Measurements from ENCODE around the gene ETV3.

ETV3 gene

DNA sequence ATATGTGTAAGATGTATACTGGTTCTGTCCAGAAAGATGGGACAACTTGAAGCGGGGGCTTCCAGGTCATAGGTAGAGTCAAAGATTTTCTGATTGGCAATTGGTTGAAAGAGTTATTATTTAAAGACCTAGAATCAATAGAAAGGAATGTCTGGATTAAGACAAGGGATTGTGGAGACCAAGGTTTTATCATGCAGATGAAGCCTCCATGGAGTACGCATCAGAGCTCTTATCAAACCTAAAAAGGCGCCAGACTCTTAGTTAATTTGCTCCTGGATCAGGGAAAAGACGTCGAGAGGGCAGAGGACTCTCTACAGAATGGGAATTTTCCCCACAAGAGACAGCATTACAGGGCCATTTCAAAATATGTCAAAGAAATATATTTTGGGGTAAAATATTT is 23.7 kb upstream of the ETV3 start:
- DNase-seq (ENCODE audit: low spot score), result no peak

DNA sequence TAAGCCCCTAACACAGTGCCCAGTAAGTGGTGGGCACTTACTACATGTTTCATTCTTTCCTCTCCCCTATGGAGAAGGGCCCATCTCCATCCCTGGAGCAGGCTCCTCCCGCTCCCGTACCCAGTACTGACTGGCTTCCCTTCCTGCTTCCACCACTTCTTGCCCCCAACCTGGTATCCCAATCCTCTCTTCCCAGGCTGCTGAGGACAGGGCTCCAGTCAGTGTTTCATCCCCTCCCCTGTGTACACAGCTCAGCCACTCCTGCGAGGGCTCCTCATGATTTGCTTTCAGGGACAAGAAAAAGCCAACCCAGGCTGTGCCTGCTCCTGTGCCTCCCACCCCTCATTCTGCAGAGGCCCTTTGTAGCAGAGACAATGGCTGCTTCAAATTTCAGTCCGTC is 20.8 kb upstream of the ETV3 start:
- DNase-seq (ENCODE audit: low spot score), result no peak

DNA sequence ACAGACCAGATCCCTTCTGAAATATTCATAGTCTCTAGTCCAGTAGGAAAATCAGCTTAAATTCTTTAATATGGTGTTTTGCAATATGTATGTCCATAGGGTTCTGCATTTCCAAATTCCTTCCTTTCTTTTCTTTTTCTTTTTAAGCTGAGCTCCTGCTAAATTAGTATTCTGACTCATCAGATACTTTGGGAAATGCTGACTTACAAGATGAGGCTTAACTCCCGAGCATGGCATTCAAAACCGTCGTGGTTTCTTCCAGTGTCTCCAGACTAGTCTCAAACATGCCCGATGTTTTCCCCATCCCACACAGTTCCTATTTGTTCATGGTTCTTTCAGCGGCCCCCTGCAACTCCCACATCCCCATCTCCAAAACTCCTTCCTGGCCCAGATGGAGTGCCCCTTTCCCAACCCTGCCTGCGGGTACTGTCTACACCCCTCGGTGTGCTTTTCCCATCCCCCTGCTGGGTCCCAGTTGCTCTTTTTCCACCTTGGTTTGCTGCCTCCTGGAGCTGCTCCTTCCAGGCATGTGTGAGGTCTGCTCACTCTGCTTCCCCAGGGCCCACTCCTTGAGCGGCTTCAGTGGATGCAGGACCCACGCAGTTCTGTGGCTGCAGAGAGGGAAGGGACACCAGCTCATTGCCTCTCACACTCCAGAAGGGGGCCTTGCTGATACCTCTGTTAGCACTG is 19.5 kb upstream of the ETV3 start:
- no peak for DNase-seq (ENCODE audit: low spot score)

DNA sequence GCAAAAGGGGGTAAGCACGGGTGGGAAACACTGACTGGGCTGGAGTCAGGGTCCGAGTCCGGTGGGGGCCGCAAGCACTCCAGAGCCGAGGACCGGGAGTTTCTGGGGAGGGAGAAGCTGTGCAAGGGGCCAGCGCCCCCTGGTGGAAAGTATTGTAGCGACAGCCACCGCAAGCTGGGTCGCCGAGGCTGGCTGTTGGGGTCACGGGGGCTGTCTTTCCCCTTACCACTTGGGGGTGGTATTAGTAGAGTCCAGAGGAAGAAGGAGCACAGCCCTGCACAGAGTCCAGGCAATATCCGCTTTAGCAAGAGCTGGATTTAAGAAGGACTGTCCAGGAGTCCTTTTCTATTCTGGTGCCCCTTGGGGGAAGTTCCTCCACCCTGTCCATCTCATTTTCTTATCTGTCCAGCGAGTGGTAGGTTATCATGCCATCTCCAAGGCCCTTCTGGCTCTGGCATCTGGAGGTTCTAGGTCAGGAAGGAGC is 17.9 kb upstream of the ETV3 start:
- peak; percentile 67 for DNase-seq (ENCODE audit: low spot score)

DNA sequence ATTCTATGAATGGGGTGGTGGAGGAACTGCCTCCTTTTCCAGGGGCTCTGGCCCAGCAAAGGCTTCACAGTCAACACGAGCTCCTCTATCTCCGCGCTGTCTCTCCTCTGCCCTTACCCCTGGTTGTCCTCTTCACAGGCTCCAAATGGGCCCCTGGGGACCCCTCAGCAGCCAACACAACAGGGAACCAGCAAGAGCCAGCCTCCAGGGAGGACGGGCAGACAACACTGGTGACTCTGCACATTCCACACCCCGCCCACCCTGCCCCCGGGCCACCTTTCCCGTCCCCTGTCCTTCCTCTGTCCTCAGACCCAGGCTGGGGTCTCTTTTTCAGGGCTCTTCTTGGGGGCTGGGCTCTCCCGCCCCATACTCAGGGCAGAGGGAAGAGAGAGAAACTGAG is 17.5 kb upstream of the ETV3 start:
- DNase-seq (ENCODE audit: low spot score), result no peak

DNA sequence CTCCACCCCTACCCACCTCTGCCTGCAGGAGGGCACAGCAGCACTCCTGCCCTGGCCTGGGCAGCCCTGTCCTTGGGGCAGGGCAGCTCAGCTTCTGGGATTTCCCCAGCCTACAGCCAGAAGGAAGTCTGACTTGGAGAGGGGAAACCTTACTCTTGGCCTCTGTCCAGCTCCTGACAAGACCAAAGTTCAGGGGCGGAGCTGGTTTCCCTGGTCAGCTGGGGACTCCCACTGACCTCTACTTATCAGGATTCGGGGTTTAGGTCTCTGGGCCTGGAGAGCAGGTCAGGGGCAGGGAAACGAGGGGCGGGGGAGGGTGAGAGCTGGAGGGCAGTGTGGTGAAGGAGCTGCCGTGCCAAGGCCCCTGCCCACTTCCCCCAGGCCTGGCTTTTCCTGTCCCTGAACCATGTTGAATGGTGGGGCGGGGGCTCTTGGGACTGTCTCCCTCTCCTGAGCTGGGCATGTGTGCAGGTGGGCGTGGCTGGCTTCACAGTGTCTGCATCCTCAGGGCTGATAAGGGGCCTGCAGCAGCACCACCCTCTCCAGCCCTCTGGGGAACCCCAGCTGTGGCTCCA is 16.8 kb upstream of the ETV3 start:
- DNase-seq (ENCODE audit: low spot score), result no peak

DNA sequence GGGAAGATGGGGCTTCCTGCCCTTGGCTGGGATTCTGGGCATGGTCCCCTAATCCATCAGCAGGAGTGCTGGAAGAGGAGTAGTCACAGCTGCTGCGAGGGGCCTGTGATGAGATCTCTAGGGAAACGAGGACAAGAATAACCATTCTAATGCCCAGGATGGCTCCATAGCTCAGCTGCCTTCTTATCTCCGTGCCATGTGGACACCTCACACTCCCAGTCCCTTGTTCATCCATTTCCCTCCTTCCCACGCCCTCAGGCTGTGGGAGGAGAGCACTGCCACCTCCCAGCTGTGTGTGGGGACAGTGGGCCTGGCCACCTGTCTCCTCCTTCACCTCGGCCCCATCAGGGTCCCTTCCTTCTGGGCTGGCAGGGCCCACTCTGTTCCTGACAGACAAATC is 16.1 kb upstream of the ETV3 start:
- no peak for DNase-seq (ENCODE audit: low spot score)

DNA sequence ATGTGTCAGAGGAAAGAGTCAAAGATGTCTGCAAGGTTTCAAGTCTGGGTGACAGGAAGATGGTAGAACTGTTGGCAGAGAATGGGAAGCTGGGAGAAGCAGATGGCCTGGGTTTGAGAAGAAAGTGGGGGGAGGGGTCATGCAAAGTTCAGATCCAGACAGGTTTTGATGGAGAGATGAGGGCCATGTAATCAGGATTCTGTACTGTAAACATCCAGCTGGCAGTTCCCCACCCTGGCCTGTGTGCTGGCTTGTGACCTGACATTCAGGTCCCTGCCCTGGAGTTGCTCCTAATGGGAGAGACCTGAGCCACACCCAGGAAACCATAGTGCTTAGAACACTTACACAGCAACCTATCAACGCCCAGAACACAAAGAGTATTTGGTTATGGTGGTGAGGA is 15.6 kb upstream of the ETV3 start:
- no peak for DNase-seq (ENCODE audit: low spot score)

DNA sequence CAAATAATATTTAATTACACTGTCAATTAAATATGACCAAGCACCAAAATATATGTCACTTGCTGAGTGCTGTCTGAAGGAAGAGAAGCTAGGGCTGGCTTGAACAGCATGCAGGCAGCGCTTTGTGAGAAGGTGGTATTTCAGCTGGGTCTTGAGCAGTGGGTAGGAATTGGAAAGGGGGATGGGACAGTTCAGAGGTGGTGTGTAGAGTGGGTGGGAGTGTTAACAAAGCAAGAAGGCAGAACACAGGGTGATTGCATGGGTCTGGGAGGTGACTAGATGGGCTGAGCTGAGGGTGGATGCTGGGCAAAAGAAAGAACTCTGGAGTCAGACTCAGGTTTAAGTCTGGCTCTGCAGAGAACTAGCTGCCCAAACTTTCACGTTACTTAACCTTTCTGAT is 14.3 kb upstream of the ETV3 start:
- DNase-seq (ENCODE audit: low spot score), result no peak

DNA sequence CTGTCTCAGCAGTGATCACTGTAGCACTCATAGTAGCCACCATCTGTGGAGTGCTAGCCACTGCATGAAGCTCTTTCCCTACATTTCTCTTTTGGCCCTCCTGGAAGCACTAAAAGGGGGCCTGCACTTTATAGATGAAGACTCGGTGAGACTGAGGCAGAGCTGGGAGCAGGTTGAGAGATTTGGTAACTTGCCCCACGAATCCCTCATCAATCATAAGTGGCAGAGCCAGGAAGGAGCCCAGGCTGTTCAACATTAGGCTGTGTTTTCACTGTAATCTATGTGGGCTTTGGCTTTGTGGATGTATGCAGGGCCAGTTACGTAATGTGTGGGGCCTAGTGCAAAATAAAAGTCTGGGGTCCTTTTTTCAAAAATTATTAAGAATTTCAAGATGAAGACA is 13.3 kb upstream of the ETV3 start:
- no peak for DNase-seq (ENCODE audit: low spot score)

DNA sequence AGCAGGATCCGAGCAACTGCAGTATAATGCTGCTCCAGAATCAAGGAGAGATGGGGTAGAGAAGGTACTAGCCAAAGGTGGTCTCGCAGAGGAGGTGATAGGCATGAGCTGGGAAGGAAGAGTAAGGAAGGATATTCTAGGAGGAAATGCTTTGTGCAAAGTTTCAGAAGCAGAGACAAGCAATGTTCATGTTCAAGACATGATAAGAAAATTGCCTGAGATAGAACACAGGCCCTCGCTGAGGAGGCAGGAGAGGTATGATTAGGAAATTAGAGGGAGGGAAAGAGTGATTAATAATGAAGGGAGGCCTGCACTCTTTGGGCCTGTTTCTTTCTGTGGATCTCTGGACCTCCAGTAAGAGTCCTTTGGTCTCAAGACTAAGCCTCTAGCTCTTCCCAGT is 12.9 kb upstream of the ETV3 start:
- DNase-seq (ENCODE audit: low spot score), result no peak

DNA sequence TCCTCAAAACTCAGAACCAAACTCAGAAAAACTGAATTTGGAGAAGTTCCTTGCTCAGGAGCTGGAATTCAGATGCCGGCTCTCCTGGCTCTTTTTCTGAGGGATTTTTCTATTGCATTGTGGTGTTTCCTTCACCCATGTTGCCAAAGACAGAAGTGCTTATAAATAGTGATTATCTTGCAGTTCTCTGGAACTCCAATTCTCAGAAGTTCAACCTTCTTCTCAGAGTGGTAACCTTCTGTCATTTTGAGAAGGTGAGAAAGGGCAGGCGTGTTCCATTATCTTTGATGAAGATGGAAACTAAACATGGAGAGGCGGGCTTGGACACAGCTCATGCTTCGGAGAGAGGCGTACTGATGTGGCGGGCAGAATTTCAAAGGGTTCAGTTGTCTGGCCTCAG is 12.4 kb upstream of the ETV3 start:
- DNase-seq (ENCODE audit: low spot score), result no peak

DNA sequence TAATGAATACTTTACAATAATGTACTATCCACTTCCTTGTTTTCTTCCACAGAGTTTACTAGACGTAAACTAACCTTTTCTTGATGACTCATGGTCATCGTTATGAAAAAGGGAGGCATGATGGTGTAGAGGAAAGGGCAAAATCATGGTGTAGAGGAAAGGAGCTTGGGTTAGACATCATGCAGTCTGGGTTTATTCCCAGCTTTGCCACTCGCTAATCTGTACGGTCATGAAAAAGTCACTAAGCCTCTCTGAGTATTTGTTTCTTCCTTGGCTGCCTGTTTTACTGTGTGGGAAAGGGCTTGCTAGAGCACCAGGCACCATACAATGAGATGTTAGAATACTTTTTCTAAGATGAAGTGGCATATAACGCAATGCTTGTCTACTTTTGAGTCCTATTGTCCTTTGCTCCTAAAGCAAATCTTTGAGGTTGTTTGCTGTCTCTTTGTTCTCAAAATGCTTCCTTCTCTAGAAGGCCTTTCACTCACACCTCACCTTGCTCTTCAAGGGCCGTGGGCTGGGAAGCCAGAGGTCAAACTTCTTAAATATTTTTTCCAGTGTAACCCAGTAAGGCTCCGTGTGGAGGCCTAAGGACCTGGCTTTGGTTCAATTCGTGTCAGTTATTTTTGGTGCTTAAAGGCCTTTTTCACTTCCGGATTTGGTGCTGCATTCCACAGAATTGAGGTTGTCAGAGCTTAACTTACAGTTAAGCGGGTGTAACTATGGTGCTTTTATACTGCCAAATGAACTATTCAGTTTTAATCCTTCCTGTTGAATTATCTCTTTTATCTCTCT is 9.9 kb upstream of the ETV3 start:
- DNase-seq (ENCODE audit: low spot score), result no peak

DNA sequence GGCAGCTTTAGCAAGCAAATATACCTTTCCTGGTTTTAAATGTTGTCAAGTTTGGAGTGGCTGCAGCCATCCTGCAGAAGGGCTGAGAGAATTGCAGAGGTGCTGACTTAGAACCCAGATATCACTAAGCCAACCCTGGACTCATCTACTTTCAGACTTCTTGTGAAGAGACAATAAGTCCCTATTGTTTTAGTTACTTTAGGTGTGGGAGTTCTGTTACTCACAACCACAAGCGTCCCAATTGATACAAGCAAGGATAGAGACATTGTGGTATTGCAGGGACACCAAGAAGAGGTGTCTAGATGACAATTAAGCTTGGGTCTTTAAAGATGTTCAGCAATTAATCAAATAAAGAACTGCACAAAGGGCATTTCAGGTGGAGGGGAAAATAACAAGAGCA is 8.8 kb upstream of the ETV3 start:
- DNase-seq (ENCODE audit: low spot score), result no peak

DNA sequence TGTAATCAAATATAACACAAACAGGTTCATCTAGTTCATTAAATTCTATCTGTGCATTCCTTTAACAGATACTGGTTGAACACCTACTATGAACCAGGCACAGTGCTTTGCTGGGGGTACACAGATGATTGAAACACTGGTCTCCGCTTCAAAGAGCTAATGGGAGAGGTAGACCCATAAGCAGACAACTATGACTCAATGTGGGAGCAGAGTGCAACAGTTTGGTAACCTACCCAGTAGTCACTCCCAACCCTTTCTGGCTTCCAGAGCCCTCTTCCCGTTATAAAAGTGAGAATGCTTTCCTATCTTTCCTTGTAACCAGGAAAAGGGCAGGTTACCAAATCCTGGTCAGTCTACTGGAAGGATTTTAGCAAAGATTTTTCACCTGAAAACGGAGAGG is 8.0 kb upstream of the ETV3 start:
- no peak for DNase-seq (ENCODE audit: low spot score)

DNA sequence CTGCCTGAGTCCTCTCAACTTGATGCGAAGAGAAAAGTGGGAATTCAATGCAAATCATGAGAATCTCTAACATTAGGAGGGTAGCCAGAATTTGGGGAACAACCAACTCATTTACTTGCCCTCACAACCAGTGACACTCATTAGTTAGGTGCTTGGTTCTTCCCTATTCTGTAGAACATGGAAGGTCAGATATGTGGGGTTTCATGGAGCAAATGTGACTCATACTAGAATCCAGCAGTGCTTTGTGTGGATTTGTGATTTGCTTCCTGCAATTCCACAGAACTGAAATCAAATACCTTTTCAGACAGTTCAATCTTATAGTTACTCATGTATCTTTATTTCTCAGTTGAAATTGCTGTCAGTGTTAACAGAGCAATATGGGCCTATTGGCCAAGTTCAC is 6.9 kb upstream of the ETV3 start:
- no peak for DNase-seq (ENCODE audit: low spot score)

DNA sequence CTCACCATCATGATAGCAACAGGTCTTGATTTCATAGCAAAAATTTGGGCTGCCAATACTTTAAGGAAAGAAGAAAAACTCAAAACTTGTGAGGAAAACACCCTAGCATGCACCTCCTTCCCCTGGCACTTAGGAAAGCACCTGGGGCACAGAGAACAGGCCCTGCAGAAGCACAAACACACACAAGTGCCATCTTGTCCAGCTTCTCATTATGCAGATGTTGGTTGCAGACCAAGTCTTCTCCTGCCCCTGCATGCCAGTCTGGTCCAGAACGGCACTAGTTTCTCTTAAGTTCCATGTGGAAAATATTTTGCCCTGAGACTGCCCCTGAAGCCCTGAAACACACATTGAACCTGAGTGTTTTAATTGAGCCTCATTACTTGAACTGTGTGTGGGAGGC is 6.3 kb upstream of the ETV3 start:
- DNase-seq (ENCODE audit: low spot score), result no peak

DNA sequence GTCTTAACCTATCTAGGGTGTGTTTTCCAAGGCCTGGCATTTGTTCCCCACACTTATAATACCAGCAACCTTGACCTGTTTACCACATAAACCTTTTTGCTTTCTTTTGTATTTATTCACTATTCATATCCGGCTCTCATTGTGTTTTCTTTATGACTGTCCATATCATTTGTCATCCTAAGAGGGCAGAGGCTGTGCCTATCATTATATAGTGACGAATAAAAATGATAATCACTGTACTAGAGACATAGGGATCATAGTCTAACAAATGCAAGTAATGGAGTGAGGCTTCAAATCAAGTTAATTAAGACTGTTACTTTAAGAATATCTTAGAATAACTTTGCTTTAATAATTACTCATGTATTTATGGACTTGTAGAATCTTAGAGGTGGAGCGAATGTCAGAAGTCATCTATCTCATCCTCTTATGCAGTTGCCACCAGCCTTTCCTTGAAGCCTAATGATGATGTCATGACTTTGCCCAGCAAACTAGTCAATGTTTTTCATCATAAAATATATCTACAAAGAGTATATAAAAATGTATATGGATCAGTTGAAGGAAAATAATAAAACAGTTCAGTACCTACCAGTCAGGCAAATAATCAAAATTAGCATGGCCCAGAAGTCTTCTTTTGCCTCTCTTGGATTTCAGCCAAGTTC is 4.7 kb upstream of the ETV3 start:
- no peak for DNase-seq (ENCODE audit: low spot score)

DNA sequence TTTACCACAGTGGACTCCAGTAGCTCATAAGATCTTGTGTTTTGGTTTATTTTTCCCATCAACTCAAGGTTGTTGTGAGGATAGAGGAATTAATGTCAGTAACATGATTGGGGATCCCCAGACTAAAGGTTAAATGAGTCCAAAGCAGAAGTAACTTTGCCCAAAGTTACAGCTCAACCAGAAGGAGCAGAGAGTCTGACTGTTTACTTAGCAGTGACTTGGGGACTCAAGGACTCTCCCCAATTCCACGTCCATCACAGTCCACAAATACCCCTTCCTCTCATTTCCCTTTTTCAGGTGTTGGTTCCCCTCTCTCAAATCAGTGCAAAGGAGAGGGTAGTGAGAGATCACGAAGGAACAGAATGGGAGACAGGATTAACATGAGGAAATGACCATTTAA is 4.0 kb upstream of the ETV3 start:
- DNase-seq (ENCODE audit: low spot score), result no peak

DNA sequence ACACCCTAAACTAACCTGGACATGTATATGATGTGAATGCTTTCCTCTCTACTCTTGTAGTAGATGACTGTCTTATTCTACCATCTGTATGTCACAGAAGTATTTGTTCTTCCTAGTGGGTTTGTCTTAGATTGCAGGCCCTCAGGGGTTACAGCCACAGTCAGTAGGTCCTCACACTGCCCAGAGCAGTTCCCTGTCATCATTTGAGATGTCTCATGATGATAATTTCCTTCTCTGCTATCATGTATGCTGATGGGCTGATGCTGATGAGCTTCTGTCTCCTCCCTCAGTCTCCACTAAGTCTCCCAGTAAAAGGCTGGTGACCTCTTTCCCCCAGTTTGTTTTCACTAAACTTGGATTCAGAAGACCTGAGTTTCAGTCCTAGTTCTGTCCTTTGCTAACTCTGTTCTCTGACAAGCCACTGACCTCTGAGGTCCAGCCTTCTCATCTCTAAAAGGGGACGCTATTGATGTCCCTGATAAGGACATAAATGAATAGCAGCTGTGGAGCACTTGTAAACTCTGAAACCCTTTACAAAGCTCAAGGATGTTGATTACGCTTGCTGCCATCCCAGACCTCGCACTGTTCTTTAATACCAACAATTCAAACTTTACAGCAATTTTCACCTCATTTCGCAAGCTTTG is 3.1 kb upstream of the ETV3 start:
- no peak for DNase-seq (ENCODE audit: low spot score)

DNA sequence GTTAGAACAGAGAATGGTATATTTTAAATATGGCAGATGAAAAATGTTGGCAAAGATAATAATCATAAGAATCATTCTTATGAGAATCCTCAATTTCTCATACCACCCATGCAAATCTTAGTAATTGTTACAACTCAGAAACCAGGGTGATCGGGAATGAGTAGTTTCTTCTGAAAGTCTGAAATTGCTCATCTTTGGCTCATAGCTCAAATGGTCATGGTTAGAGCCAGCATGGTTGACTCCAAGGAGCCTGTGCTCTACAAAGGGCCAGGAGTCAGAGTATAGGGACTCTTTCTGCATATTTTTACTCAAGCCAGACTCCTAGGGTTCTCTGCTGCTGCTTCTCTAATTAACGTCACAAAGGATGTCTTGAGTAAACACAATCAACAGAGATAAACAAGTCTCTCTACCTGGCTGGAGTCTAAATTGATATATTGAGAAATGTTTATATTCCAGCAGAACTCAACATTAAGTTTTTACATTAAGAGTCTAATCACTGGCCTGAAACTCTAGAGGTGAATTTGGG is 1.9 kb upstream of the ETV3 start:
- DNase-seq (ENCODE audit: low spot score), result no peak

DNA sequence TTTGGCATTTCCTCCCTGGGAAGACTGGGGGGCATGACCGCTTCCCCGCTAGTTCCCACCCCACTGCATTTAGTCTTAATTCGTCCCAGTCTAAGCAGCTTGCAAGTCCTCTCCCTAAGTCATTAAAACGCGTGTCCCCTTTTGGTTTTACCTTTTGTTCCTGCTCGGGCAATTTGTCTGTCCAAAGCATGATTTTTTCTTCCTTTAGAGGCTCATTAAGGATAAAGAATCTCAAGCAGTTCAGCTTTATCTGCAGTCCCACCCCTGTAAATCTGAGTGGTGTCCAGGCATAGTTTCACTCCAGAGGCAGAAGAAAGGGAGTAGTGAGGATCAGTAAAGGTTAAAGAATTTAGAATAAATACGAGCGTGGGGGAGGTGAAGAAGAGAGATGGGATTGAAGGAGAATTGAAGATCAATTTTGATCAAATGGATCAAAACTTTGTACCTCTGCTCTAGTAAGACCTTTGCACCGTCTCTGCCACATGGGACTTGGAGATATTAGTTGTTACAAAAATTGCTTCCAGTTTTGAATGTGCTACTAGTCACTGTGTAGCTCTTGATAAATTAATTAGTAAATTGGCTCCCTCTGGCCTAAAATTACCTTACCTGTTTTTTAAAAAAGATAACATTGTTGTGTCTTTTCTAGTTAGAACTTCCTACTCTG is 989 bp upstream of the ETV3 start:
- no peak for DNase-seq (ENCODE audit: low spot score)
